ENCODE measurements around the gene PIGL.
"Not testable (repeated sequence)": the region's sequence is repeated elsewhere in the genome, so short reads cannot be mapped to it uniquely, and the experiment has no call there.

GRCh38 chr17:16296072-16296471, 79.1 kb downstream of the PIGL start:
- TF ChIP-seq POLR2A (IDR thresholded peaks at IDR 0.05; ENCODE audit: low read depth, low read length); POLR2AphosphoS5 (IDR thresholded peaks at IDR 0.05; ENCODE audit: low read depth, low read length); TAF1 (IDR thresholded peaks at IDR 0.05; ENCODE audit: borderline replicate concordance, low read depth, low read length): not testable (repeated sequence)
